DLD1 (cell line): ENCODE data around the gene GRIA4.
"Not testable (repeated sequence)": the region's sequence is repeated elsewhere in the genome, so short reads cannot be mapped to it uniquely, and the experiment has no call there.

Experiments used
- in situ Hi-C: cut with HindIII; loops from 2 replicates; pipeline ENCODE4 v1.10.0; 2017; ENCODE audit warnings: low sequenced_read_pairs

Gene GRIA4

DNA sequence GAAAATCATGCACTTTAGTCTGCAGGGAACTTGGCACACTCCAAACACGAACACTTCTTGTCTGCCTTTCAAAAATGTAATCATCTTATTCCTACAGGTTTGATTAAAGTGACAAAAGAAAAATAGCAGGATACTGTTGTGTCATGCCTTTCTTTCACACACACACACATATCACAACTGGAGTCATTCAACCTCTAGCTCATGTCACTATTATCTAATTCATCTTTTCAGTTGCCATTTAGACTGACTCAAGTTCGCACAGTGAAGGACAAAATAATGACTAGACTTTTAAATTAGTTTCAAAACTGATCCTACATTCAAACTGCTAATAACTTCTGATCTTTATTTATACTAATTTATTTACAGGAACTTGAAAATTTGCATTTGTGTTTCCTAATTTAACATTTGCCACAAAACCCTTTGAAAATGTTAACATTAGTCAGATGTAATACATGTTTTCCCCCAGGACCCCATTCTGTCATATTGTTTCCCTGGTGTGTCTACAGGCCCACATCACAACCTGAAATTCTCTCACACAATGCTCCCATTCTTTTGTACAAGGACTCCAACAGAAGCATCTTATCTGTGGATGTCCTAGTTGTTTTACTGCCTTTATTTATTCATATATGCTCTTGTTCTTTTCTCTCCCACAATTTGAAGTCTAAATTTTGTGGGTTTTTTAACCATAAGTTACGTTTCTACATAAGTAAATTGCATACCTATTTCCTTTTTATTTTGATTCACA, 171.1 kb downstream of the GRIA4 start:
- in situ Hi-C loops: no loop called here

GRCh38 chr11:105781807-105782206, 171.9 kb downstream of the GRIA4 start:
- in situ Hi-C loops: no loop called here

GRCh38 chr11:105783216-105783615, 173.3 kb downstream of the GRIA4 start:
- in situ Hi-C loops: no loop called here

GRCh38 chr11:105785850-105786249, 176.0 kb downstream of the GRIA4 start:
- in situ Hi-C loops: not testable (repeated sequence)

DNA sequence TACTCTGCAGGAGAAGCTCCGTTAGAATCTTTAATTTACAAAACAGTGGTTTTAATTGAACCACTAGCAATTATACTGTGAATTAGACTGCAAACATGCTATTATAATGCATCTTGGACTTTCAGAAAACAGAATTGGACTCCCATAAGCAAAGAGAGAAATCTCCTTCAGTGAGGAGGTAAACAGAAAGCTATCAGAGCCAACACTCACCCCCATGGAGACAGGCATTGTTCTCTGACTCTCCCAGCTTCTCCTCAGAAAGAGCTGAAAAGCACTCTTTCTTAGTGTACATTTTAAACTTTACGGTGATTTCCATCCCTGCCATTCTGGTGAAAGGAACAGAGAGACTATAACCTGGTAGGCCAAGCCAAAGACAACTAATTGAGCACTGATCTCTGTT, 176.9 kb downstream of the GRIA4 start:
- in situ Hi-C loops: no loop called here

DNA sequence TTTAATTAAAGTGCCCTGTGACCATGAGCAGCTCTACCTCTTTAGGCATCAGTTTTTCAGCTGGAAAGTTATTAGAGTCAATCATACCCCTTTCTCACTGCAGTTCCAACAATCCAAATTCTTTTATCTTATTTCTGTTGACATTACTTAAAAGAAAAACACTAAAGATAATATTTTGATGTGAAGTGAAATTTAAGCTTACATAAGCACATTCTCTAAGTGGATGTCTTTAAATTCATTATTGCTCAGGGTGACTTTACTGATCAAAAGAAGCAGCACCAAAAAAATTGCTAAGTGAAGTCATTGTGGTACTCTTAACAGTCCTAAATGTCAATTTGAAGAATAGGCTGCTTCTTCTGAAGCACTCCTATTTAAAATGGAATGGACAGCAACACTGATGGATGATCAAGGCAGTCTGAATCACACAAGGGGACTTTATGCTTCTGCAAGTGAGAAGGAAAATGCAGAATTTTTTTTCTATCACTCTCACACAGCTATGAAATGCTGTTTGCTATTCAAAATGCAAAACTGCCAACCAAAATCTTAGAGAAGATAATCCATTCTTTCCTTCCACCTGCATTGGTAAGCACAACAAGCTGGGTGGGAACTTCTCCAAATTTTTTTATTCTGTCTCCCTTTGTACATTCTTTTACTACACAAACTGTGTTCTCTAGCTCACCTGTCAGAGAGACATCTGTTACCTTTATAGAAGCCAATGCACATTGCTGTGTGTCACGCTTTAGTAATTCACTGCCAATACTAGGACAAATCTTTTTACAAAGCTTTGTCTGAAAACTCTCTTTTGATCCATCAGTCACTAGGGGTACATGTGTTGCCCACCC, 179.9 kb downstream of the GRIA4 start:
- in situ Hi-C loops: no loop called here

DNA sequence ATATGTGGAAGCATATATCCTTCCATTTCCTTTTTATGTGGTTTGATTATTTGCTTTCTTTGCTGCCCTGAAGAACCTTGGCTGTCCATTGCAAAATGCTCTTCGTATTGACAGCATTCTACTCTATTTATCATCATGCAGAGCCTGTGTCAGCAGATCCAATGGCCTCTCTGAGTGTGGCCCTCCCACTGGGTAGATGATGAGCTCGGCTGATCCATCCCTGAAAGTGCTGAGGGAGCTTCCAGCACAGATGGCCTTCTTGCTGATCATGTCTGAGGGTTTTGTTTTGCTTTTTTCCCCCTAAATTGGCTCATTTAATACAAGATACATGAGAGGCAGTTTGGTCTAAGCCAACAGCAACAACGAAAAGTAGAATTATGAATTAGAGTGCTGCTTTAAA, 181.0 kb downstream of the GRIA4 start:
- in situ Hi-C loops: no loop called here

GRCh38 chr11:105793092-105793491, 183.2 kb downstream of the GRIA4 start:
- in situ Hi-C loops: no loop called here

GRCh38 chr11:105799263-105799662, 189.4 kb downstream of the GRIA4 start:
- in situ Hi-C loops: no loop called here

GRCh38 chr11:105799728-105800462, 190.0 kb downstream of the GRIA4 start:
- in situ Hi-C loops: no loop called here

DNA sequence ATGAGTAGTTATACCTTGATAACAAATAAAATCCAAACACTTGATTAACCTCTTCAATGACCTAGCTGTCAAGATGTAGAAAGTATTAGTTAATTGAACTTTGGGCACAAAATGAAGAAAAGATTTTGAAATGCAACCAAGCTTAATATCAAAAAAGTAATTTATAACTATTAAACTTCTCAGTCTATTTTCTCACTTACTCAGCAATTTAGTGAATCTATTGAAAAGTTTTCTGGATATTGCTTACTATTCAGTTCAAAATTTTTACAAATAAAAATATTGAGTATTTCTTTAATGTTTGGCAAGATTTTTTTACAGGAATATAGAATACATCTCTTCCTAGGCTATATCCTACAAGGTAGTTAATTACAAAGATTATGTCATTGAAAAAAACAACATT, 192.5 kb downstream of the GRIA4 start:
- in situ Hi-C loops: no loop called here

- in situ Hi-C loops: no loop called here
Observed at GRCh38 chr11:105811242-105811641, 201.4 kb downstream of the GRIA4 start.

- in situ Hi-C loops: no loop called here
Observed at GRCh38 chr11:105821372-105821771, 211.5 kb downstream of the GRIA4 start.

- in situ Hi-C loops: no loop called here
Observed at GRCh38 chr11:105821781-105822180, 211.9 kb downstream of the GRIA4 start.

GRCh38 chr11:105823495-105824033, 213.7 kb downstream of the GRIA4 start:
- in situ Hi-C loops: no loop called here

- in situ Hi-C loops: no loop called here
Observed at GRCh38 chr11:105824457-105825013, 214.7 kb downstream of the GRIA4 start.

DNA sequence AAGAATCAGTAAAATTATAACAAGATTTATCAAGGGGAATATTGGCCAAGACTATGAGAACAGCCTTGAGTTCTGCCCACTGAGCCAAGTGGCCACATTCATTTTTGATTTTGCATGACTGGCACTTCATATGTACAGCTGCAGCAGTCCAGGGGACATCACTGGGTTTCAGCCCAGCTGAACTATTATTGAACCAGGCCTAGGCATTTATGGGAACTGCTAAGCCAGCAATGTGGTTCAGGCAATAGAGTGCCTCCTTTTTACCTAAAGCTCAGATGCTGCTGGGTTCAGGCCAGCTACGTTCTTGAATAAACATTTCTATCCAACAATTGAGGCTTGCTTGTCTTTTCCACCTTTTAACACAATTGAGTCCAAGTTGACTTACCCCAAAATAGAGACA, 215.3 kb downstream of the GRIA4 start:
- in situ Hi-C loops: no loop called here

GRCh38 chr11:105827906-105828305, 218.0 kb downstream of the GRIA4 start:
- in situ Hi-C loops: no loop called here

GRCh38 chr11:105829084-105829483, 219.2 kb downstream of the GRIA4 start:
- in situ Hi-C loops: no loop called here

- in situ Hi-C loops: no loop called here
Observed at GRCh38 chr11:105834461-105834860, 224.6 kb downstream of the GRIA4 start.
